HEK293 (cell line): ENCODE data around the gene DMAC2L.

Experiments used
- CTCF ChIA-PET: fragments of 350-600 bp; formaldehyde crosslinking; extraction: SDS; loops from one replicate; lab custom pipeline; 2021; ENCODE audit warnings: antibody characterized with exemption; lab: Yijun Ruan, JAX
- POLR2A ChIA-PET: fragments of 300-600 bp; formaldehyde crosslinking; extraction: SDS; loops from one replicate; lab custom pipeline; 2020; ENCODE audit warnings: antibody characterized with exemption, inconsistent platforms; lab: Yijun Ruan, JAX
- H3K27ac ChIP-seq: fragments of 200-500 bp; sonication (Bioruptor generic); 2 replicates; pipeline ENCODE4 v1.5.1; 2014; ENCODE audit warnings: low read depth, low read length, control low read depth, inconsistent platforms; ENCODE audit errors: extremely low read depth
- H3K36me3 ChIP-seq, 2 experiments: fragments of 200-500 bp in 1 of 2; sonication (Bioruptor generic) in 1 of 2; 1 replicate in 1 of 2; 2 replicates in 1 of 2; pipeline ENCODE4 v1.5.1; 2014 to 2017; ENCODE audit warnings: inconsistent platforms in 2 of 2, low read length in 2 of 2; ENCODE audit not compliant: control insufficient read depth in 2 of 2, insufficient read depth in 1 of 2
- H3K4me1 ChIP-seq: fragments of 200-500 bp; sonication (Bioruptor generic); 2 replicates; pipeline ENCODE4 v1.5.1; 2014; ENCODE audit warnings: mild to moderate bottlenecking, low read length, inconsistent platforms; ENCODE audit not compliant: control insufficient read depth, insufficient read depth
- H3K4me3 ChIP-seq: 2 replicates; pipeline ENCODE4 v1.5.1; 2011; ENCODE audit warnings: low read depth, mild to moderate bottlenecking, control low read depth, low read length, moderate library complexity
- H3K9me3 ChIP-seq: fragments of 200-500 bp; sonication (Bioruptor generic); 2 replicates; pipeline ENCODE4 v1.5.1; 2014; ENCODE audit warnings: low read depth, low read length, inconsistent platforms; ENCODE audit not compliant: control insufficient read depth, insufficient read depth
- CTCF ChIP-seq: fragments of 450-650 bp; formaldehyde crosslinking; IDR thresholded peaks from 2 replicates; pipeline ENCODE4 v1.5.1; 2016; ENCODE audit warnings: missing biosample characterization, missing genetic modification characterization
- GLIS1 ChIP-seq: fragments of 450-650 bp; formaldehyde crosslinking; IDR thresholded peaks from 2 replicates; pipeline ENCODE4 v1.5.1; 2016; ENCODE audit warnings: missing biosample characterization, missing genetic modification characterization
- GLIS2 ChIP-seq: fragments of 450-650 bp; formaldehyde crosslinking; IDR thresholded peaks from 2 replicates; pipeline ENCODE4 v1.5.1; 2016; ENCODE audit warnings: missing biosample characterization, missing genetic modification characterization
- KLF17 ChIP-seq: fragments of 450-650 bp; formaldehyde crosslinking; IDR thresholded peaks from 2 replicates; pipeline ENCODE4 v1.5.1; 2016; ENCODE audit warnings: missing biosample characterization, missing genetic modification characterization
- SCRT2 ChIP-seq: fragments of 450-650 bp; formaldehyde crosslinking; IDR thresholded peaks from 2 replicates; pipeline ENCODE4 v1.5.1; 2016; ENCODE audit warnings: missing biosample characterization, missing genetic modification characterization
- ZBTB20 ChIP-seq: fragments of 450-650 bp; formaldehyde crosslinking; IDR thresholded peaks from 2 replicates; pipeline ENCODE4 v1.5.1; 2016; ENCODE audit warnings: missing biosample characterization, missing genetic modification characterization
- ZNF10 ChIP-seq: fragments of 450-650 bp; formaldehyde crosslinking; IDR thresholded peaks from 2 replicates; pipeline ENCODE4 v1.5.1; 2017; ENCODE audit warnings: missing biosample characterization, missing genetic modification characterization
- ZNF146 ChIP-seq: fragments of 450-650 bp; formaldehyde crosslinking; IDR thresholded peaks from 2 replicates; pipeline ENCODE4 v1.5.1; 2016; ENCODE audit warnings: missing biosample characterization, missing genetic modification characterization
- ZNF16 ChIP-seq: fragments of 450-650 bp; formaldehyde crosslinking; IDR thresholded peaks from 2 replicates; pipeline ENCODE4 v1.5.1; 2016; ENCODE audit warnings: low read depth, missing biosample characterization, missing genetic modification characterization
- ZNF18 ChIP-seq: fragments of 450-650 bp; formaldehyde crosslinking; IDR thresholded peaks from 2 replicates; pipeline ENCODE4 v1.5.1; 2016; ENCODE audit warnings: missing biosample characterization, missing genetic modification characterization
- ZNF26 ChIP-seq: fragments of 450-650 bp; formaldehyde crosslinking; IDR thresholded peaks from 2 replicates; pipeline ENCODE4 v1.5.1; 2016; ENCODE audit warnings: missing biosample characterization, missing genetic modification characterization
- ZNF335 ChIP-seq: fragments of 450-650 bp; formaldehyde crosslinking; conservative IDR thresholded peaks from 2 replicates; pipeline ENCODE4 v1.5.1; 2016; ENCODE audit warnings: missing biosample characterization, missing genetic modification characterization
- ZNF530 ChIP-seq: fragments of 450-650 bp; formaldehyde crosslinking; IDR thresholded peaks from 2 replicates; pipeline ENCODE4 v1.5.1; 2016; ENCODE audit warnings: low read depth, missing biosample characterization, missing genetic modification characterization
- ZNF610 ChIP-seq: fragments of 450-650 bp; formaldehyde crosslinking; IDR thresholded peaks from 2 replicates; pipeline ENCODE4 v1.5.1; 2016; ENCODE audit warnings: missing biosample characterization, missing genetic modification characterization, borderline replicate concordance
- ZNF677 ChIP-seq: fragments of 450-650 bp; IDR thresholded peaks from 2 replicates; pipeline ENCODE4 v1.5.0; 2018; ENCODE audit warnings: missing biosample characterization, mild to moderate bottlenecking, missing genetic modification characterization, moderate library complexity
- ZNF747 ChIP-seq: fragments of 450-650 bp; formaldehyde crosslinking; IDR thresholded peaks from 2 replicates; pipeline ENCODE4 v1.5.1; 2016; ENCODE audit warnings: missing biosample characterization, missing genetic modification characterization
- ZNF76 ChIP-seq: fragments of 450-650 bp; formaldehyde crosslinking; IDR thresholded peaks from 2 replicates; pipeline ENCODE4; 2016; ENCODE audit warnings: low read depth, missing biosample characterization, missing genetic modification characterization, borderline replicate concordance
- ZNF843 ChIP-seq: fragments of 450-650 bp; formaldehyde crosslinking; IDR thresholded peaks from 2 replicates; pipeline ENCODE4 v1.5.1; 2016; ENCODE audit warnings: missing biosample characterization, missing genetic modification characterization
- ZSCAN23 ChIP-seq: fragments of 450-650 bp; formaldehyde crosslinking; IDR thresholded peaks from 2 replicates; pipeline ENCODE4 v1.5.1; 2016; ENCODE audit warnings: missing biosample characterization, missing genetic modification characterization
- ZSCAN30 ChIP-seq: fragments of 450-650 bp; IDR thresholded peaks from 2 replicates; pipeline ENCODE4 v1.5.1; 2018; ENCODE audit warnings: missing biosample characterization, mild to moderate bottlenecking, missing genetic modification characterization, moderate library complexity
- ZSCAN5A ChIP-seq: fragments of 450-650 bp; formaldehyde crosslinking; IDR thresholded peaks from 2 replicates; pipeline ENCODE4 v1.5.1; 2016; ENCODE audit warnings: missing biosample characterization, missing genetic modification characterization

DMAC2L gene

GRCh38 chr14:50340045-50340444 is 27.9 kb downstream of the DMAC2L start:
- POLR2A ChIA-PET = no interaction called here
- TF ChIP-seq ZNF76 (tag by site-specific recombination) = no peak
- no peak for TF ChIP-seq GLIS1
- CTCF ChIA-PET = interaction anchor here (1.4 kb wide), 1 partner anchor 12 kb away, joined by 3 read pairs; no protein-coding TSS in a partner anchor
- Histone ChIP-seq H3K4me3 (no peak overlapping the region), H3K4me1 (peaks cover 12% of the 10 kb centered on the region; the same call in 1 of the 2 replicates), H3K27ac (no peak overlapping the region), H3K9me3 (no peaks in the 10 kb centered on the region), H3K36me3 (peaks cover 0 to 3% of the 10 kb centered on the region in 2 experiments; a peak in 1 of 3 replicates)

- Histone ChIP-seq H3K36me3 (peaks cover 0 to 3% of the 10 kb centered on the region in 2 experiments; a peak in 1 of 3 replicates), H3K9me3 (no peaks in the 10 kb centered on the region), H3K4me3 (no peak overlapping the region), H3K27ac (no peak overlapping the region), H3K4me1 (peaks cover 14% of the 10 kb centered on the region; the same call in 1 of the 2 replicates)
- ChIA-PET CTCF (interaction anchor here (0.6 to 1.4 kb wide), 3 partner anchors 13 to 158 kb away, joined by 3 read pairs; no protein-coding TSS in a partner anchor), POLR2A (interaction anchor here (0.6 kb wide), 1 partner anchor 449 kb away, joined by 3 read pairs; no protein-coding TSS in a partner anchor)
- no peak for TF ChIP-seq ZSCAN5A (tag by site-specific recombination)
- peak; percentile 35; the same call in 1 of the 2 replicates for TF ChIP-seq CTCF (tag by site-specific recombination)
These were observed 28.8 kb downstream of the DMAC2L start for GRCh38 chr14:50340963-50341362.

- H3K4me1 ChIP-seq = peaks cover 14% of the 10 kb centered on the region; the same call in 1 of the 2 replicates
- peaks cover 0 to 3% of the 10 kb centered on the region in 2 experiments; a peak in 1 of 3 replicates for H3K36me3 ChIP-seq
- ChIA-PET POLR2A (interaction anchor here (0.7 to 1.1 kb wide), 2 partner anchors 9 to 189 kb away, joined by 4 read pairs; no protein-coding TSS in a partner anchor), CTCF (interaction anchor here (0.6 to 1.3 kb wide), 11 partner anchors 9 to 435 kb away, joined by 3 to 7 read pairs (median 3); no protein-coding TSS in a partner anchor)
- no peak overlapping the region for H3K27ac ChIP-seq
- H3K9me3 ChIP-seq = no peaks in the 10 kb centered on the region
- no peak overlapping the region for H3K4me3 ChIP-seq
- TF ChIP-seq ZNF530 (tag by site-specific recombination) (no peak), ZNF843 (tag by site-specific recombination) (no peak), ZNF747 (tag by site-specific recombination) (no peak), SCRT2 (tag by site-specific recombination) (peak; percentile 75), ZNF335 (tag by site-specific recombination) (no peak), ZSCAN30 (tag by site-specific recombination) (0 out of 2 replicates have a peak, but pooled peaks have one; percentile 13), ZSCAN23 (no peak), ZNF16 (tag by site-specific recombination) (no peak), ZNF10 (no peak), ZNF677 (tag by site-specific recombination) (no peak), GLIS2 (no peak), ZNF26 (tag by site-specific recombination) (no peak), ZBTB20 (0 out of 2 replicates have a peak, but pooled peaks have one; percentile 27), ZNF610 (tag by site-specific recombination) (no peak), ZNF146 (tag by site-specific recombination) (no peak), ZNF18 (no peak), KLF17 (tag by site-specific recombination) (0 out of 2 replicates have a peak, but pooled peaks have one; percentile 47)
These were observed 30.3 kb downstream of the DMAC2L start for GRCh38 chr14:50342221-50343078.
